NCI-H1105 (cell line): ENCODE results near the gene SFXN2.
"Not testable (repeated sequence)": the region's sequence is repeated elsewhere in the genome, so short reads cannot be mapped to it uniquely, and the experiment has no call there.

ENCODE experiments used
- DNase-seq: peaks from one replicate; lab custom pipeline; 2025; lab: John Stamatoyannopoulos, UW

The SFXN2 gene

GRCh38 chr10:102720775-102721301 is 6.4 kb downstream of the SFXN2 start:
- no peak for DNase-seq

GRCh38 chr10:102721954-102722353 is 7.5 kb downstream of the SFXN2 start:
- DNase-seq = no peak

- DNase-seq = no peak
Observed at GRCh38 chr10:102723989-102724388, 9.6 kb downstream of the SFXN2 start.

- no peak for DNase-seq
Observed at GRCh38 chr10:102726274-102726673, 11.8 kb downstream of the SFXN2 start.

GRCh38 chr10:102727037-102727818 is 12.8 kb downstream of the SFXN2 start:
- no peak for DNase-seq

- peak; percentile 3 for DNase-seq
Observed at GRCh38 chr10:102729029-102730026, 14.9 kb downstream of the SFXN2 start.

- DNase-seq = no peak
Observed at GRCh38 chr10:102731222-102731800, 16.9 kb downstream of the SFXN2 start.

GRCh38 chr10:102732661-102733060 is 18.2 kb downstream of the SFXN2 start:
- DNase-seq = no peak

- DNase-seq = no peak
Observed at GRCh38 chr10:102735065-102735562, 20.7 kb downstream of the SFXN2 start.

GRCh38 chr10:102738692-102739121 is 24.3 kb downstream of the SFXN2 start:
- no peak for DNase-seq

GRCh38 chr10:102740229-102740628 is 25.8 kb downstream of the SFXN2 start:
- no peak for DNase-seq

- no peak for DNase-seq
Observed at GRCh38 chr10:102741726-102742237, 27.3 kb downstream of the SFXN2 start.

GRCh38 chr10:102742313-102742712 is 27.9 kb downstream of the SFXN2 start:
- DNase-seq = not testable (repeated sequence)

GRCh38 chr10:102743078-102743587 is 28.7 kb downstream of the SFXN2 start:
- no peak for DNase-seq

- peak; percentile 89 for DNase-seq
Observed at GRCh38 chr10:102743588-102744373, 29.3 kb downstream of the SFXN2 start, which contains the start of gene WBP1L. TSS of gene WBP1L (plus strand) at chr10:102743948. CDS start at chr10:102744054, 106 bp downstream.

GRCh38 chr10:102744374-102745051 is 30.1 kb downstream of the SFXN2 start:
- DNase-seq = no peak

- no peak for DNase-seq
Observed at GRCh38 chr10:102745157-102745556, 30.7 kb downstream of the SFXN2 start.

- DNase-seq = no peak
Observed at GRCh38 chr10:102752266-102752930, 38.0 kb downstream of the SFXN2 start.

GRCh38 chr10:102752934-102753664 is 38.7 kb downstream of the SFXN2 start:
- DNase-seq = no peak
